Coronary artery (tissue), 2 donors: ENCODE data around the gene PAWR.
"Not testable (repeated sequence)": the region's sequence is repeated elsewhere in the genome, so short reads cannot be mapped to it uniquely, and the experiment has no call there.

Experiments used
- DNase-seq: peaks from one replicate; pipeline ENCODE4 v3.0.0-alpha.2; 2017; ENCODE audit warnings: low spot score
- H3K27ac ChIP-seq, 2 donors: fragments of 200-600 bp; sonication (generic); one replicate each; pipeline ENCODE4 v1.5.1; 2016 to 2019
- H3K4me3 ChIP-seq: fragments of 200-600 bp; sonication (generic); 2 replicates; pipeline ENCODE4 v1.5.1; 2016; ENCODE audit warnings: mild to moderate bottlenecking, moderate library complexity
- CTCF ChIP-seq: fragments of 200-600 bp; sonication (generic); IDR thresholded peaks from one replicate; pipeline ENCODE4 v1.5.1; 2019; ENCODE audit warnings: antibody characterized with exemption

The PAWR gene

GRCh38 chr12:79573820-79574219 is 116.9 kb downstream of the PAWR start:
- Histone ChIP-seq H3K4me3 (peak overlapping the region; percentile 3), H3K27ac (no peak overlapping the region)
- DNase-seq = no peak
- TF ChIP-seq CTCF = no peak

- no peak for DNase-seq
- no peak for TF ChIP-seq CTCF
- H3K27ac ChIP-seq = no peak overlapping the region
- no peak overlapping the region for H3K4me3 ChIP-seq
These were observed 121.1 kb downstream of the PAWR start for GRCh38 chr12:79569679-79570078.

GRCh38 chr12:79567175-79567563 is 123.6 kb downstream of the PAWR start:
- H3K4me3 ChIP-seq = no peak overlapping the region
- DNase-seq = no peak
- no peak for TF ChIP-seq CTCF
- H3K27ac ChIP-seq = no peak overlapping the region

GRCh38 chr12:79566452-79567174 is 124.2 kb downstream of the PAWR start:
- DNase-seq = no peak
- Histone ChIP-seq H3K4me3 (no peak overlapping the region), H3K27ac (no peak overlapping the region)
- no peak for TF ChIP-seq CTCF

GRCh38 chr12:79564727-79565350 is 125.9 kb downstream of the PAWR start:
- not testable (repeated sequence) for H3K4me3 ChIP-seq, H3K27ac ChIP-seq, DNase-seq

GRCh38 chr12:79563021-79563740 is 127.6 kb downstream of the PAWR start:
- no peak for DNase-seq
- TF ChIP-seq CTCF = no peak
- Histone ChIP-seq H3K4me3 (no peak overlapping the region), H3K27ac (no peak overlapping the region)

GRCh38 chr12:79561401-79562132 is 129.2 kb downstream of the PAWR start:
- Histone ChIP-seq H3K4me3 (no peak overlapping the region), H3K27ac (no peak overlapping the region)
- DNase-seq = no peak
- TF ChIP-seq CTCF = no peak
